HG02852 (cell line): ENCODE data around the gene ARX.

Experiments used
- ATAC-seq: cut with Tn5 transposase; IDR thresholded peaks from one replicate; pipeline ENCODE4 v1.9.1; 2021; ENCODE audit warnings: mild to moderate bottlenecking, moderate library complexity; ENCODE audit not compliant: unreplicated experiment

ARX gene

GRCh38 chrX:25001808-25002660 lies 13.7 kb downstream of the ARX start:
- no peak for ATAC-seq

- ATAC-seq: no peak
Observed at GRCh38 chrX:24999511-24999910, 16.3 kb downstream of the ARX start.

- ATAC-seq: no peak
Observed at GRCh38 chrX:24996096-24996709, 19.6 kb downstream of the ARX start.

GRCh38 chrX:24993879-24994278 lies 21.9 kb downstream of the ARX start:
- no peak for ATAC-seq

GRCh38 chrX:24990535-24990934 lies 25.2 kb downstream of the ARX start:
- ATAC-seq: no peak

- no peak for ATAC-seq
Observed at GRCh38 chrX:24988314-24988713, 27.5 kb downstream of the ARX start.

GRCh38 chrX:24987731-24988130 lies 28.0 kb downstream of the ARX start:
- ATAC-seq: no peak

GRCh38 chrX:24985120-24985519 lies 30.6 kb downstream of the ARX start:
- no peak for ATAC-seq

- ATAC-seq: no peak
Observed at GRCh38 chrX:24983931-24984330, 31.8 kb downstream of the ARX start.

GRCh38 chrX:24982306-24982965 lies 33.3 kb downstream of the ARX start:
- no peak for ATAC-seq

- ATAC-seq: no peak
Observed at GRCh38 chrX:24981030-24981429, 34.7 kb downstream of the ARX start.

GRCh38 chrX:24979081-24979480 lies 36.7 kb downstream of the ARX start:
- no peak for ATAC-seq

GRCh38 chrX:24969812-24970211 lies 46.0 kb downstream of the ARX start:
- ATAC-seq: no peak

- ATAC-seq: no peak
Observed at GRCh38 chrX:24965372-24965771, 50.4 kb downstream of the ARX start.

GRCh38 chrX:24963823-24964222 lies 51.9 kb downstream of the ARX start:
- no peak for ATAC-seq

GRCh38 chrX:24961809-24962208 lies 54.0 kb downstream of the ARX start:
- no peak for ATAC-seq

GRCh38 chrX:24956828-24957227 lies 58.9 kb downstream of the ARX start:
- no peak for ATAC-seq

GRCh38 chrX:24955372-24955930 lies 60.3 kb downstream of the ARX start:
- ATAC-seq: no peak

- ATAC-seq: no peak
Observed at GRCh38 chrX:24954732-24955131, 61.0 kb downstream of the ARX start.
